ENCODE results near the gene CSNK1D.

GRCh38 chr17:82270651-82271050, 2.8 kb downstream of the CSNK1D start:
- TF ChIP-seq CTCF (IDR thresholded peaks at IDR 0.05) (no peak), POLR2AphosphoS5 (IDR thresholded peaks at IDR 0.05) (no peak)

Measured in stomach (tissue), 4 donors.